Measurements from ENCODE around the gene ZNF500. TPM values are rescaled to one million over a fixed set of nuclear protein-coding genes. Genes with fewer than 3 reads are reported as not detected.

ZNF500 gene
- total and polyA plus RNA-seq, 2 of the 4 experiments (the other 2 are of a cell fraction), result 4.5 to 5.9 TPM

DNA sequence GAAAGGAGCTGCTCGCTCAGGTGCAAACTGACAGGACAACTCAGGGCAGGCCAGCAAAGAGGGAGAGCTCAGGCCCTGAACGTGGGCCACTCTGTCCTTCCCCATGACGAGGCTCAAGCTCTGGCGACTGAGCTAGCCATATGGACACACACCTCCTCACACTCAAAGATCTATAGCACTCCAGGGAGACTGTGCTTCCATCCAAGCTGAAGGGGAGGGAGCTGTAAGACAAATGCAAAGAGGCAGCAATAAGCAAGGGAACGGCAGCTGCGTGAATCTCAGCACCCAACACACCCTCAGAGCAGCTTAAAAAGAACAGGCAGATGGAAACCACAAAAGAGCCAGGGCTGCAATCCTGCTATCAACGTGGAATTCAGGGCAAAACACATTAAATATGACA, 60.1 kb downstream of the ZNF500 start:
- H3K79me1 ChIP-seq (ENCODE audit: low read depth in 1 of 2, low read length in 2 of 2), result peaks cover 3 to 23% of the 10 kb centered on the region in 2 experiments; a peak in 2 of 4 replicates
- H4K8ac ChIP-seq (ENCODE audit: low read depth in 2 of 2, low read length in 2 of 2), result no peak overlapping the region
- H2BK15ac ChIP-seq (ENCODE audit: low read depth, low read length), result no peak overlapping the region
- no peak overlapping the region for H3K4me3 ChIP-seq (ENCODE audit: insufficient read depth, low read depth, low read length)
- peaks cover 10% of the 10 kb centered on the region; the same call in 1 of the 2 replicates for H4K20me1 ChIP-seq (ENCODE audit: insufficient read depth, low read length)
- H3K4ac ChIP-seq (ENCODE audit: low read depth, low read length), result no peak overlapping the region
- H3K27ac ChIP-seq (ENCODE audit: insufficient read depth, low read length), result no peak overlapping the region
- no peak overlapping the region for H4K5ac ChIP-seq (ENCODE audit: low read depth, low read length)
- no TSS peak for BruUV-seq (replicated peaks)
- in situ Hi-C loops (cut with MboI; ENCODE audit: low sequenced_read_pairs) (no loop called here), dilution Hi-C loops (cut with HindIII; ENCODE audit: low sequenced_read_pairs, unreplicated experiment) (no loop called here), intact Hi-C loops (cut with micrococcal nuclease) (no loop called here)
- ChIA-PET CTCF (interaction anchor here (0.6 to 1.0 kb wide), 2 partner anchors 11 to 15 kb away, joined by 3 to 4 read pairs; no protein-coding TSS in a partner anchor), POLR2A (ENCODE audit: unreplicated experiment) (no interaction called here)
- TF ChIP-seq, protein P1, sequence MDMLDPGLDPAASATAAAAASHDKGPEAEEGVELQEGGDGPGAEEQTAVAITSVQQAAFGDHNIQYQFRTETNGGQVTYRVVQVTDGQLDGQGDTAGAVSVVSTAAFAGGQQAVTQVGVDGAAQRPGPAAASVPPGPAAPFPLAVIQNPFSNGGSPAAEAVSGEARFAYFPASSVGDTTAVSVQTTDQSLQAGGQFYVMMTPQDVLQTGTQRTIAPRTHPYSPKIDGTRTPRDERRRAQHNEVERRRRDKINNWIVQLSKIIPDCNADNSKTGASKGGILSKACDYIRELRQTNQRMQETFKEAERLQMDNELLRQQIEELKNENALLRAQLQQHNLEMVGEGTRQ (IDR thresholded peaks at IDR 0.05; ENCODE audit: low read depth, low read length), result no peak
- no peak for TF ChIP-seq FOS (IDR thresholded peaks at IDR 0.05; ENCODE audit: low read depth, low read length)
- no peak for TF ChIP-seq BHLHE40 (IDR thresholded peaks at IDR 0.05; ENCODE audit: low read depth, low read length)
- TF ChIP-seq CHD1 (IDR thresholded peaks at IDR 0.05; ENCODE audit: low read depth, low read length), result no peak
- TF ChIP-seq, protein P2, sequence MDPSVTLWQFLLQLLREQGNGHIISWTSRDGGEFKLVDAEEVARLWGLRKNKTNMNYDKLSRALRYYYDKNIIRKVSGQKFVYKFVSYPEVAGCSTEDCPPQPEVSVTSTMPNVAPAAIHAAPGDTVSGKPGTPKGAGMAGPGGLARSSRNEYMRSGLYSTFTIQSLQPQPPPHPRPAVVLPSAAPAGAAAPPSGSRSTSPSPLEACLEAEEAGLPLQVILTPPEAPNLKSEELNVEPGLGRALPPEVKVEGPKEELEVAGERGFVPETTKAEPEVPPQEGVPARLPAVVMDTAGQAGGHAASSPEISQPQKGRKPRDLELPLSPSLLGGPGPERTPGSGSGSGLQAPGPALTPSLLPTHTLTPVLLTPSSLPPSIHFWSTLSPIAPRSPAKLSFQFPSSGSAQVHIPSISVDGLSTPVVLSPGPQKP (IDR thresholded peaks at IDR 0.05; ENCODE audit: borderline replicate concordance, low read depth, low read length), result no peak
- no peaks in the 10 kb centered on the region for H3K27me3 ChIP-seq (ENCODE audit: control insufficient read depth, insufficient read depth, low read length)
- H3K4me2 ChIP-seq (ENCODE audit: low read depth, low read length), result no peak overlapping the region
- 100% methylated on average over 2 of the region's 7 CpGs; no CpG with 5 or more reads in 1 of the 2 experiments for whole genome bisulfite sequencing, 2 experiments (ENCODE audit: extremely low coverage in 2 of 2, insufficient read length in 1 of 2)
- ATAC-seq (ENCODE audit: low read depth), result no peak
- no peak overlapping the region for H2BK120ac ChIP-seq (ENCODE audit: low read depth, low read length)
- no peaks in the 10 kb centered on the region for H3K9me3 ChIP-seq (ENCODE audit: control insufficient read depth, insufficient read depth, low read length)
- no peaks in the 10 kb centered on the region for H3K4me1 ChIP-seq (ENCODE audit: control insufficient read depth, insufficient read depth, low read length)
- no peak overlapping the region for H3K14ac ChIP-seq (replicated peaks; ENCODE audit: low read depth, low read length)
- no peak overlapping the region for H2AFZ ChIP-seq (replicated peaks; ENCODE audit: low read length, poor library complexity)
- H2BK5ac ChIP-seq (ENCODE audit: low read depth, low read length, poor library complexity, severe bottlenecking), result no peak overlapping the region
- no peak overlapping the region for H3K18ac ChIP-seq (ENCODE audit: low read depth, low read length)
- no peak overlapping the region for H3K23ac ChIP-seq (ENCODE audit: low read depth, low read length)
- peaks cover 34% of the 10 kb centered on the region for H3K36me3 ChIP-seq (ENCODE audit: control insufficient read depth, insufficient read depth, low read length)
- no peak for DNase-seq
- H3K9ac ChIP-seq (ENCODE audit: low read depth, low read length), result no peak overlapping the region
- no peak overlapping the region for H2BK20ac ChIP-seq (ENCODE audit: low read depth, low read length)
- peaks cover 3% of the 10 kb centered on the region; the same call in 1 of the 2 replicates for H3K9me1 ChIP-seq (ENCODE audit: insufficient read depth, low read length)
- no peak overlapping the region for H2AK5ac ChIP-seq (ENCODE audit: low read depth, low read length)
- H4K91ac ChIP-seq (ENCODE audit: insufficient read depth, low read depth, low read length), result no peak overlapping the region
- no peak overlapping the region for H3K56ac ChIP-seq (ENCODE audit: extremely low read depth, insufficient read depth, low read length)
- H2AK9ac ChIP-seq (replicated peaks; ENCODE audit: low read depth, low read length, poor library complexity), result no peak overlapping the region
